ENCODE results near the gene ANKRD29. TPM values are rescaled to one million over a fixed set of nuclear protein-coding genes. Genes with fewer than 3 reads are reported as not detected.

ANKRD29 gene
- total RNA-seq, 1 donor from 2014 or later, result 0.50 TPM

DNA sequence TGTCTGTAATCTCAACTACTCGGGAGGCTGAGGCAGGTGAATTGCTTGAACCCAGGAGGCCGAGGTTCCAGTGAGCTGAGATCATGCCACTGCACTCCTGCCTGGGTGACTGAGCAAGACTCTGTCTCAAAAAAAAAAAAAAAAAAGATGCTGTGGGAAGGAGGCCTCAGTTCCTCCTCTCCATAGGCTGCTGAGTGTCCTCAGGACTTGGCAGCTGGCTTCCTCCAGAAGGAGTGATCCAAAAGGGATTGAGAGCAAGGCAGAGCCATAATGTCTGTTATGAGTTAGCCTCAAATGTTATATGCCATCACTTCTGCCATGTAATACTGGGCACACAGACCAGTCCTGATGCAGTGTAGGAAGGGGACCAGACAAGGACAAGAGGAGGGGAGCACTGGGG lies 69.8 kb downstream of the ANKRD29 start:
- DNase-seq (ENCODE audit: low spot score), result no peak
- Mint-ChIP-seq H3K27me3 (ENCODE audit: low read depth) (no peaks in the 10 kb centered on the region), H3K27ac (ENCODE audit: unreplicated experiment) (no peak overlapping the region), H3K36me3 (ENCODE audit: low read depth) (no peaks in the 10 kb centered on the region), H3K4me3 (ENCODE audit: unreplicated experiment) (no peak overlapping the region), H3K4me1 (ENCODE audit: low read depth) (peaks cover 14% of the 10 kb centered on the region), H3K9me3 (ENCODE audit: low read depth) (no peaks in the 10 kb centered on the region)
- TF ChIP-seq, protein P1, sequence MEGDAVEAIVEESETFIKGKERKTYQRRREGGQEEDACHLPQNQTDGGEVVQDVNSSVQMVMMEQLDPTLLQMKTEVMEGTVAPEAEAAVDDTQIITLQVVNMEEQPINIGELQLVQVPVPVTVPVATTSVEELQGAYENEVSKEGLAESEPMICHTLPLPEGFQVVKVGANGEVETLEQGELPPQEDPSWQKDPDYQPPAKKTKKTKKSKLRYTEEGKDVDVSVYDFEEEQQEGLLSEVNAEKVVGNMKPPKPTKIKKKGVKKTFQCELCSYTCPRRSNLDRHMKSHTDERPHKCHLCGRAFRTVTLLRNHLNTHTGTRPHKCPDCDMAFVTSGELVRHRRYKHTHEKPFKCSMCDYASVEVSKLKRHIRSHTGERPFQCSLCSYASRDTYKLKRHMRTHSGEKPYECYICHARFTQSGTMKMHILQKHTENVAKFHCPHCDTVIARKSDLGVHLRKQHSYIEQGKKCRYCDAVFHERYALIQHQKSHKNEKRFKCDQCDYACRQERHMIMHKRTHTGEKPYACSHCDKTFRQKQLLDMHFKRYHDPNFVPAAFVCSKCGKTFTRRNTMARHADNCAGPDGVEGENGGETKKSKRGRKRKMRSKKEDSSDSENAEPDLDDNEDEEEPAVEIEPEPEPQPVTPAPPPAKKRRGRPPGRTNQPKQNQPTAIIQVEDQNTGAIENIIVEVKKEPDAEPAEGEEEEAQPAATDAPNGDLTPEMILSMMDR (IDR thresholded peaks at IDR 0.05), result no peak

DNA sequence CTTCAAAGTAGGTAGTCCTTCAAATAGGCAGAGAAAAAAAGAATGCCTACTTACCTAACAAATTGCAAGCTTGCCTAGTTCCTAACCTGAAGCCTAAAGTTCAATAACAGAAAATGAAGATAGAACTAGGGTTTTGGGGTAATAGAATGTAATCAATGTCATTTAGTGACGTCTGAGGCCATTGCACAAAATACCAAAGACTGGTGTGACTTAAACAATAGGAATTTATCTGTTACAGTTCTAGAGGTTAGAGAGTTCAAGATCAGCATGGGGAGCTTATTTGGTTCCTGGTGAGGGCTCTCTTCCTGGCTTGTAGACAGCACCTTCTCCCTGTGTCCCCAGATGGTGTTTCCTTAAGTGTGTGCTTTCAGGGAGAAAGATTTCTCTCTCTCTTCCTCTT lies 71.7 kb downstream of the ANKRD29 start:
- Mint-ChIP-seq H3K9me3 (ENCODE audit: low read depth) (no peaks in the 10 kb centered on the region), H3K27me3 (ENCODE audit: low read depth) (no peaks in the 10 kb centered on the region), H3K4me3 (ENCODE audit: unreplicated experiment) (no peak overlapping the region), H3K27ac (ENCODE audit: unreplicated experiment) (no peak overlapping the region), H3K4me1 (ENCODE audit: low read depth) (peaks cover 23% of the 10 kb centered on the region), H3K36me3 (ENCODE audit: low read depth) (no peaks in the 10 kb centered on the region)
- TF ChIP-seq, protein P1 (IDR thresholded peaks at IDR 0.05), result no peak
- DNase-seq (ENCODE audit: low spot score), result no peak

DNA sequence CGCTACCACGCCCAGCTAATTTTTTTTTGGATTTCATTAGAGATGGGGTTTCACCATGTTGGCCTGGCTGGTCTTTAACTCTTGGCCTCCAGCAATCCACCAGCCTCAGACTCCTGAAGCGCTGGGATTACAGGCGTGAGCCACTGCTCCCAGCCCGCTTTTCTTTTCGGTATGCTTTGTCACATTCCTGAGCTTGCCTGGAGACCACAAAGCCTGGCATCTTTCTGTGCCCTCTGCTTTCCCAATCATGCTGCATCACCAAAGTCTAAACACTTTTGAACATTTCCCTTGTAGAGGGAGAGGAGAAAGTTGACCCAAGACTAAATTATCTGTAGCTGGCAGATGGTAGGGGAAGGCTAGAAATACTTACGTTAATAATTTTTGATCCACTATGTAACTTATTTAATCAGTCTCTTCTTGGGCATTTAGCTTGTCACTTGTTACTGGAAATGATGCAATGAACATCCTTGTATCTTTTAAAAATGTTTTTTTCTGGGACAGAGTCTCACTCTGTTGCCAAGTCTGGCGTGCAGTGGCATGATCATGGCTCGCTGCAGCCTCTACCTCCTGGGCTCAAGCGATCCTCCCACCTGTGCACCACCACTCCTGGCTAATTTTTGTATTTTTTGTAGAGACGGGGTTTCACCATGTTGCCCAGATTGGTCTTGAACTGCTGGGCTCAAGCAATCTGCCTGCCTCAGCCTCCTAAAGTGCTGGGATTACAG lies 73.7 kb downstream of the ANKRD29 start:
- Mint-ChIP-seq H3K27me3 (ENCODE audit: low read depth) (no peaks in the 10 kb centered on the region), H3K4me3 (ENCODE audit: unreplicated experiment) (no peak overlapping the region), H3K4me1 (ENCODE audit: low read depth) (peaks cover 38% of the 10 kb centered on the region), H3K9me3 (ENCODE audit: low read depth) (no peaks in the 10 kb centered on the region), H3K36me3 (ENCODE audit: low read depth) (no peaks in the 10 kb centered on the region), H3K27ac (ENCODE audit: unreplicated experiment) (peak overlapping the region; percentile 41)
- TF ChIP-seq, protein P1 (IDR thresholded peaks at IDR 0.05), result no peak
- DNase-seq (ENCODE audit: low spot score), result no peak

DNA sequence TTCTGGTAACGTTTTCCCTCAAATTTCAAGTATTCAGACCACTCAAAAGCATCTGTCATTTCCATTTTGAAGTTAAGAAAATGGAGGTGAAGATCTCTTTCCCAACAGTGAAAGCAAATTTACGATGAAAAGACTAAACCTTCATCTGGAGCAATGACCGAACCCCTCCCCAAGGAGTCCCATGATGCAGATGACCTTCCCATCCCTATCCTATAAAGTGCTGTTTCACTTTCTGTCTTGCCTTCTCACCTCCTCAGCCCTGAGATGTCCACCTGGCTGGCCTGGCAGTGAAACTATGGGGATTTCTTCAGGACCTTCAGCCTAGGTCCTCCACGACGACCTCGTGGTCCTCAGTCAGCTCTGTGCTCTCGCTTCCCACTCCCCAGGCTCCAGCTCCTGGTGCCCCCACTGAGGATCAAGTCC lies 75.5 kb downstream of the ANKRD29 start:
- Mint-ChIP-seq H3K27ac (ENCODE audit: unreplicated experiment) (peak overlapping the region; percentile 80), H3K27me3 (ENCODE audit: low read depth) (no peaks in the 10 kb centered on the region), H3K4me3 (ENCODE audit: unreplicated experiment) (peak overlapping the region; percentile 51), H3K36me3 (ENCODE audit: low read depth) (no peaks in the 10 kb centered on the region), H3K9me3 (ENCODE audit: low read depth) (no peaks in the 10 kb centered on the region), H3K4me1 (ENCODE audit: low read depth) (peaks cover 44% of the 10 kb centered on the region)
- no peak for DNase-seq (ENCODE audit: low spot score)
- TF ChIP-seq, protein P1 (IDR thresholded peaks at IDR 0.05), result peak; percentile 67

DNA sequence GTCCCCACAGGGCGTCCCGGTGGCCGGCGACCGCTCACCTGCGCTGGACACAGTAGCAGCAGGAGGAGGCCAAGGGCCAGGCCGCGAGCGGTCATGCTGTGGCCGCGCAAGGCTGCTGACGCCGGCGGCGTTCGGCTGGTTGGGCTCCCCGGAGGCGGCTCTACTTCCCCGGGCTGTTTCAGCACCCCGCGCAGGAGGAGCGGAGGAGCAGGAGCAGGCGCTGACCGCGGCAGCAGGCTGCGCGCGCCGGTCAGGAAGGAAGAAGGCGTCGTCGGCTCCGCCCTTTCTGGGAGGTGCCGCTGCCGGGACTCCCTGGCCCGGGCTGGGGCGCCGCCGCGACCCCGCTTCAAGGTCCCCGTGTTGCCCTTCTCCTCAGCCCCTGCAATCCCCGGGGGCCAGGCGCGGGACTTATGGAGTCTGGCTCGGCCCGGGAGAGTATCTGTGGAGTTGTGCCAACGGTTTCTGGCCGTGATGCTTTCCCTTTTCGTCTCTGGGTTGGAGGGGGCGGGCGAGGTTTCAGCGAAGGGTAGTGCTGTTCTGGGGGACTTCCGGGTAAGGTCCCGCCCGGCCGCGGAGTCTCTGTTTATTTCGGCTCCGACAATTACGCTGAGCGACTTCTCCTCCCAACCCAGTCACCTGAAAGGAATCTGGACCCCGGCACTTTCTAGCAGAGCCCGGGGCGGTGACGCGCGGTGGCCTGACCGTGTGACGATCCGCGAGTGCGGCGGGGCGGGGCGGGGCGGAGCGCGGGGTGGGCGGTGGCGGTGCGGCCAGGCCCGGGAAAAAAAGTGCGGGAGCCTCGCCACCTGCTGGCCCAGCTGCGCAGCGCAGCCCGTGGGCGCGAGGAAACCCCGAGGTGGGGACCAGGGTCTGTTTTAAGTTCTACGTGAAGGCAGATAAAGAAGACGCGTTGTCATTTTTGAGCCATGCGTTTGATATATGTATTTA lies 76.2 kb downstream of the ANKRD29 start, which contains the start of gene NPC1:
NPC1 (minus strand) TSS at position 258 of the 948 bp plus-strand sequence; CDS start at position 95, 163 bp downstream.
- Mint-ChIP-seq H3K27ac (ENCODE audit: unreplicated experiment) (peak within 1 kb of the TSS; percentile 99), H3K27me3 (ENCODE audit: low read depth) (no peaks in the 10 kb centered on the region), H3K9me3 (ENCODE audit: low read depth) (no peaks in the 10 kb centered on the region), H3K36me3 (ENCODE audit: low read depth) (no peaks in the 10 kb centered on the region), H3K4me3 (ENCODE audit: unreplicated experiment) (peak within 1 kb of the TSS; percentile 94), H3K4me1 (ENCODE audit: low read depth) (peaks cover 50% of the 10 kb centered on the region)
- TF ChIP-seq, protein P1 (IDR thresholded peaks at IDR 0.05), result peak; percentile 95
- DNase-seq (ENCODE audit: low spot score), result peak; percentile 98

Measured in chondrocyte (in vitro differentiated cells).